ENCODE data around the gene WASF2. TPM values are rescaled to one million over a fixed set of nuclear protein-coding genes. Genes with fewer than 3 reads are reported as not detected.

The WASF2 gene
- total RNA-seq, 1 experiment from 2014 or later: 68.6 TPM

GRCh38 chr1:27528818-27529703, 39.1 kb upstream of the WASF2 start:
- Mint-ChIP-seq H3K4me1 (ENCODE audit: low read depth, unreplicated experiment) (peaks cover 41% of the 10 kb centered on the region), H3K27me3 (ENCODE audit: insufficient read depth, unreplicated experiment) (no peaks in the 10 kb centered on the region), H3K9me3 (ENCODE audit: unreplicated experiment) (no peaks in the 10 kb centered on the region), H3K36me3 (ENCODE audit: insufficient read depth, unreplicated experiment) (peaks cover 43% of the 10 kb centered on the region), H3K27ac (ENCODE audit: unreplicated experiment) (peak overlapping the region; percentile 85), H3K4me3 (ENCODE audit: unreplicated experiment) (peak overlapping the region; percentile 85)
- CTCF ChIA-PET: no interaction called here
- Histone ChIP-seq H3K4me1 (peaks cover 42% of the 10 kb centered on the region), H3K27me3 (replicated peaks; ENCODE audit: control insufficient read depth, insufficient read depth, low read length) (no peaks in the 10 kb centered on the region), H3K4me3 (ENCODE audit: low read depth, low read length) (peak overlapping the region; percentile 42), H3K9me3 (no peaks in the 10 kb centered on the region), H3K36me3 (ENCODE audit: control insufficient read depth, insufficient read depth, low read length) (no peaks in the 10 kb centered on the region; the same call in 1 of the 2 replicates)
- TF ChIP-seq CTCF (IDR thresholded peaks at IDR 0.05; ENCODE audit: insufficient read depth in 1 of 2, low read depth in 1 of 2, low read length in 1 of 2, severe bottlenecking in 1 of 2, unreplicated experiment in 1 of 2): no peak
- peak in 1 of 2 experiments; percentile 18 for DNase-seq
- POLR2A ChIA-PET: no interaction called here
- intact Hi-C loops (cut with micrococcal nuclease; ENCODE audit: unreplicated experiment): loop anchor here (2.0 to 5.0 kb wide), 2 partner anchors 24 to 37 kb away; partner anchors contain the start of gene WASF2
- BruUV-seq (replicated peaks): no TSS peak

- Histone ChIP-seq H3K27me3 (replicated peaks; ENCODE audit: control insufficient read depth, insufficient read depth, low read length) (no peaks in the 10 kb centered on the region), H3K4me1 (peaks cover 51% of the 10 kb centered on the region), H3K9me3 (no peaks in the 10 kb centered on the region), H3K36me3 (ENCODE audit: control insufficient read depth, insufficient read depth, low read length) (no peaks in the 10 kb centered on the region; the same call in 1 of the 2 replicates), H3K4me3 (ENCODE audit: low read depth, low read length) (peak overlapping the region; percentile 42)
- POLR2A ChIA-PET: interaction anchor here (1.1 to 1.4 kb wide), 2 partner anchors 38 to 47 kb away, joined by 3 to 4 read pairs; partner anchors contain the start of gene WASF2
- TSS peak; percentile 54 for BruUV-seq (replicated peaks)
- H3K4me3 Mint-ChIP-seq (ENCODE audit: unreplicated experiment): peak overlapping the region; percentile 85
- H3K4me1 Mint-ChIP-seq (ENCODE audit: low read depth, unreplicated experiment): peaks cover 50% of the 10 kb centered on the region
- no peaks in the 10 kb centered on the region for H3K9me3 Mint-ChIP-seq (ENCODE audit: unreplicated experiment)
- peak; percentile 79 to 81 for DNase-seq
- intact Hi-C loops (cut with micrococcal nuclease; ENCODE audit: unreplicated experiment): loop anchor here (2.0 to 5.0 kb wide), 2 partner anchors 23 to 36 kb away; partner anchors contain the start of gene WASF2
- peak overlapping the region; percentile 85 for H3K27ac Mint-ChIP-seq (ENCODE audit: unreplicated experiment)
- CTCF ChIA-PET: interaction anchor here (1.1 to 1.9 kb wide), 3 partner anchors 41 to 112 kb away, joined by 3 to 9 read pairs (median 7); no protein-coding TSS in a partner anchor
- H3K36me3 Mint-ChIP-seq (ENCODE audit: insufficient read depth, unreplicated experiment): peaks cover 34% of the 10 kb centered on the region
- no peaks in the 10 kb centered on the region for H3K27me3 Mint-ChIP-seq (ENCODE audit: insufficient read depth, unreplicated experiment)
- no peak for TF ChIP-seq CTCF (IDR thresholded peaks at IDR 0.05; ENCODE audit: insufficient read depth in 1 of 2, low read depth in 1 of 2, low read length in 1 of 2, severe bottlenecking in 1 of 2, unreplicated experiment in 1 of 2)
Observed at GRCh38 chr1:27527890-27528817, 38.2 kb upstream of the WASF2 start.
